Measurements from ENCODE around the gene SNX9.

The SNX9 gene

GRCh38 chr6:157908369-157909281, 85.6 kb downstream of the SNX9 start:
- TF ChIP-seq CTCF (IDR thresholded peaks at IDR 0.05; ENCODE audit: low read length, missing control alignments) = no peak
- H3K4me3 ChIP-seq (replicated peaks; ENCODE audit: low read depth, low read length) = no peak overlapping the region
- no peak for DNase-seq (ENCODE audit: low read depth)

- TF ChIP-seq CTCF (IDR thresholded peaks at IDR 0.05; ENCODE audit: low read length, missing control alignments) = no peak
- DNase-seq (ENCODE audit: low read depth) = no peak
- no peak overlapping the region for H3K4me3 ChIP-seq (replicated peaks; ENCODE audit: low read depth, low read length)
Measured at GRCh38 chr6:157909282-157909664, 86.2 kb downstream of the SNX9 start.

GRCh38 chr6:157911278-157911677, 88.2 kb downstream of the SNX9 start:
- no peak for DNase-seq (ENCODE audit: low read depth)
- TF ChIP-seq CTCF (IDR thresholded peaks at IDR 0.05; ENCODE audit: low read length, missing control alignments) = no peak
- no peak overlapping the region for H3K4me3 ChIP-seq (replicated peaks; ENCODE audit: low read depth, low read length)

- TF ChIP-seq CTCF (IDR thresholded peaks at IDR 0.05; ENCODE audit: low read length, missing control alignments) = no peak
- no peak for DNase-seq (ENCODE audit: low read depth)
- no peak overlapping the region for H3K4me3 ChIP-seq (replicated peaks; ENCODE audit: low read depth, low read length)
Measured at GRCh38 chr6:157911786-157912185, 88.7 kb downstream of the SNX9 start.

GRCh38 chr6:157912326-157912725, 89.3 kb downstream of the SNX9 start:
- DNase-seq (ENCODE audit: low read depth) = peak; percentile 92
- no peak for TF ChIP-seq CTCF (IDR thresholded peaks at IDR 0.05; ENCODE audit: low read length, missing control alignments)
- H3K4me3 ChIP-seq (replicated peaks; ENCODE audit: low read depth, low read length) = no peak overlapping the region

GRCh38 chr6:157921685-157922367, 98.8 kb downstream of the SNX9 start:
- no peak for TF ChIP-seq CTCF (IDR thresholded peaks at IDR 0.05; ENCODE audit: low read length, missing control alignments)
- no peak for DNase-seq (ENCODE audit: low read depth)
- no peak overlapping the region for H3K4me3 ChIP-seq (replicated peaks; ENCODE audit: low read depth, low read length)
